SW 1271 (cell line): Measurements from ENCODE around the gene ERCC6L2.

Experiments
- DNase-seq, 2 experiments: peaks; one replicate each; lab custom pipeline; 2025; lab: John Stamatoyannopoulos, UW

ERCC6L2 gene

DNA sequence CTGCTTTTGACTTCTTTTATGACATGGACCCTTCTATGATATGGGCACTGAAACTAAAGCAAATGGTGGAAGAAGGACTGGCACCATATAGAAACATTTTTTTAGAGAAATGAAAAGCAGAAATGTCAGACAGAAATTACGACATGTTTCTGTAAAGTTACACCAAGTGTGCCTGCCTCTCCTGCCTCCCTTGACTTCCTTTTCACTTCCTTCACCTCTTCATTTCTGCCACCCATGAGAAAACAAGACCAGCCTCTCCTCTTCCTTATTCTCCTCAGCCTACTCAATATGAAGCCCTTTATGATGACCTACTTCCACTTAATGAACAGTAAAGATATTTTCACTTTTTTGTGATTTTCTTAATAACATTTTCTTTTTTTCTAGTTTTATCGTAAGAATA, 44.5 kb downstream of the ERCC6L2 start:
- DNase-seq: no peak

DNA sequence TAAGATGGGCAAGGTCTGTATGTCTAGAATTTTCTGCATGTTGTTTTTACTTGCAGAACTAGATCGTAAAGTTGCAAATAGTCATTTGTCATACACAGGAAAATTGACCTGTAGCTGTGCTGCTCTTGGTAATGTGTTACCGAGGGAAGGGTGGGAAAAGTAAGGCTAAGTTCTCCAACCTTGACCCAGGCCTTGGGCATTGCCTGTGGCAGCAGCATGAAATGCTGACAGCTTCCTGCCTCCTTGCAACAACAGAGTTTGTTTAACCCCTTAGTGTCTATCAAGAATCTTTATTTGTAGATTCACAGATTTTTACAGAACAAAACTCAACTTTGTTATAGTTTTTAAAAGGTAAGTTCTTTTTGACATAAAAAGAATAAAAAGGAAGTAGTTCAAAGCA, 48.3 kb downstream of the ERCC6L2 start:
- no peak for DNase-seq

DNA sequence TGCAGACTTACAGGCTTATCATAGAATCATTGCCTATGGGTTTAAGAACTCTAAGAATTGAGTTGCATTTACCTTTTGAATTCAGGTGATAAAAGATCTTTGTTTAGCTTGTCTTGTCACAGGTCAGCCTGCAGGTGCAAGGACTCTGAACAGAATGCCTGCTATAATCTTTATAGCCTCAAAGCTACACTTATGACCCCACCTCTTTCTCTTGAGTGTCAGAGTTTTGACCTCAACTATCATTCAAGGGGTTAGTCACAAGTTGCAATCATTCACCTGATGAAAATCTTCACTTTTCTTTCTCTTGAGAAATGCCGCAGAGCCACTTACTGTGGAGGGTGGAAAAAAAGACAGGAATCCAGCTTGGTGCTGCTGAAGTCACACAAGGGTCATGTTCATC, 49.5 kb downstream of the ERCC6L2 start:
- DNase-seq: no peak

DNA sequence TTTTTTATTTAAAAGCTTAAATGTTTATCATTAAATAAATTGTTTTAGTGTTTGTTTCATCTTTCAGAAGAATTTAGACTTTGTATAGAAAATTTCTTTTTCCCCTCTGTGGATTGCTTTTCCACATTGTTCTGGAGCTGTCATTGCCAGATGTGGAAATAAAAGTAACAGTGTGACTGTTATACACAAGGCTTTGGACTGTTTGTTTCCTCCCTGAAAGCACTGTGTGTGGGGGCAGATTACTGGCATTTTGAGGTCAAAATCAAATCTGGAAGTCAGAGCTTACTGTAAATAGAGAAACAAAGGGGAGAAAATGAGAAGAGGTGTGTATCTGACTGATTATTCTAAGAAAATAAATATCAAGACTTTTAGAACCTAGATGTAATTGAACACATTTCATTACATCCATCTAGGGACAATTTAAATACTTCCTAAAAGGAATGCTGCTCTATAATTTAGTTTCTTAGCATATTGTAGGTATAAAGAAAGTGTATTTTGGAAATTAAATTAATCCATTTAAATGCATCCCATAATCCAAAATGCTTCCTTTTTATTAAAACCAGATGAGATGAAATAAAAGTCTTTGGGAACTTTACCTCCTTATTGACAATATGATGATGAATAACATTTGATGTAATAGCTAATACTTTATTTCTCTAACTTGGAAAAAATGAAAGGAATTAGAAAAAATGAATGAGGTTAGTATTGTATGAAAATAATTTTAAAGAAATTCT, 51.9 kb downstream of the ERCC6L2 start:
- DNase-seq: no peak

DNA sequence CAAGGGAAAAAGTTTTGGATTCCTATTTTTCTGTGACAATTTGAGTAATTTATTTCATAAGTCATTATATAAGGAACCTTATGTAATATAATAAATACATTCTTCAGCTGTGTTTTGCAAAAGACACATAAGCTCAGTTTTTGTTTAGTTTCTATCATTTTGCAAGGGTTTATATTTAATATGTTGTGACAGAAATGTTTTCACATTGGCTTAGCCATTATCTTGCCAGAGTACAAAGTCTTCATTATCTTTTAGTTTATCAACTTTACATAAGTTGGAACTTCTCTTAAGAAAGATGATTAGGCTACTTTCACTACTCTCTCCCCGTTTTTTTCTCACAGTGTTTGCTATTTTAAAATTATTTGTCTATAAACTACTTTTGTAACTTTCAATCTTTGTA, 54.8 kb downstream of the ERCC6L2 start:
- no peak for DNase-seq

DNA sequence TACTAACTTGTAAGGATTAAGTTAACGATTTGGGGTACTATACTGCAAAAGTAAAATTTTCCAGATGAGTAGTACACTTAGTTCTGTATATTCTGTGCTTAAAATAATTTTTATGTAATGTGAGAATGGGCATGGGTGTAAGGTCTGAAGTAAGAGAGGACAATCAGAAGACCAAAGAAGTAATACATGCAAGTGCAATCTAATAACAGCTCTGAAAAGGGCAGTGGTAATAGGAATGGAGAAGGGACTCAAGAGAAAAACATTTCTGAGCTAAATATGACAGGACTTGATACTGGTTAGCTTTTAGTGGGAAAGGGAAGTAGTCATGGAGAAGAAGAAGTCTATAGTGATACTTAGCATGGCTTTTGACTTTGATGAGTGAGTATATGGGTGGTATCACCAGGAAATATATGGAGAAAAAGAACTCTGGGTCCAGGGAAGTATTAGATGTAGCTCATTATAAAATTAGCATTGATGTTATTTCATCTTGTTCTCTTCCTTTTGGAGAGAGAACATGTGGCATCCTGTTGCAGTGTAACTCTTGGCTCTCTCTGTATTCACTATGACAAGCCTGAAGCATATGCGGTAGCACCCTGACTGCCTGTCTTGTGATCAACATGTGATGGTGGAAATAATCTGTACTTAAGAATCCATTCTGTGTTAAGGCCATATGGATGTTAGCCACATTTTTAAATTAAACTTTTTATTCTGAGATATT, 60.5 kb downstream of the ERCC6L2 start:
- DNase-seq: no peak

DNA sequence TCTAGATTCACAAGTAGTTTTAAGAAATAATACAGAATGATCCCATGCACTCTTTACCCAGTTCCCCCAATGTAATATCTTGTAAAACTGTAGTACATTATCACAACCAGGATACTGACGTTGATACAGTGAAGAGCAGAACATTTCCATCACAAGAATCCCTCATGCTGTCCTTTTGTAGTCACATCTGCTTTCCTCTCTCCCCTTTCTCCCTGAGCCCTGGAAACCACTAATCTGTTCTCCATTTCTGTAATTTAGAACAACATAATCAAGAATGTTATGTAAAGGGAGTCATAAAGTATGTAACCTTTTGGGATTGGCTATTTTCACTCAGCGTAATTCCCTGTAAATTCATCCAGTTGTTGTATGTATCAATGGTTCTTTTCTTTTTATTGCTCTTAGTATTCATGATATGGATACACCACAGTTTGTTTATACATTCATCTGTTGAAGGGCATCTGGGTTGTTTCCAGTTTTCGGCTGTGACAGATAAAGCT, 61.1 kb downstream of the ERCC6L2 start:
- DNase-seq: no peak

DNA sequence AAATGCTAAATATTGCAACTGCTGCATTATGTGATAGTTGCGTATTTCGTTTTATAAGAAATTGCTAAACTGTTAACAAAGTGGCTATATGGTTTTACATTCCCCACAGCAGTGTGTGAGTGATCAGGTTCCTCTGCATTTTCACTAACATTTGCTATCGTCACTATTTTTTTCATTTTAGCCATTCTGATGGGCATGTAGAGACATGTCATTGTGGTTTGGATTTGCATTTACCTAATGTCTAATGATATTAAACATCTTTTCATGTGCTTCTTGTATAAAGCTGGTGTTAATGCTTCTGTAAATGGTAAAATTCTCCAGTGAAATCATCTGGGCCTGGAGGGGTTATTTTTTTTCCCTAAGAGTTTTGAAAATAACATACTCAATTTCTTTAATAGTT, 61.6 kb downstream of the ERCC6L2 start:
- no peak for DNase-seq

DNA sequence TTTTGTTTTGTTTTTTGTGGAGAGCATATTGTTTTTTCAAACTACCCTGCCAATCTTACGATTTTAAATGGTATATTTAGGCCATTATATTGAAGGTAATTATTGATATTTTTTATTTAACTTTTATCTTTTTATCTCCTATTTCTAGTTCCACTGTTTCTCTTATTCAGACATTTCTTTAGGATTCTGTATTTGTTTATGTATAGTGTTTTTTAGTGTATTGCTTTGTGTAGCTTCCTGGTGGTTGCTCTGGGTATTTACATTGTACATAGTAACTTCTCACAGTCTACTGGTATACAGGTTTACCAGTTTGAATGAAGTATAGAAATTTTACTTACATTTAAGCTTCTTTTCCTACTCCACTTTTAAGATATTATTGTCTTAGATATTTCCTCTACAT, 63.2 kb downstream of the ERCC6L2 start:
- no peak for DNase-seq

DNA sequence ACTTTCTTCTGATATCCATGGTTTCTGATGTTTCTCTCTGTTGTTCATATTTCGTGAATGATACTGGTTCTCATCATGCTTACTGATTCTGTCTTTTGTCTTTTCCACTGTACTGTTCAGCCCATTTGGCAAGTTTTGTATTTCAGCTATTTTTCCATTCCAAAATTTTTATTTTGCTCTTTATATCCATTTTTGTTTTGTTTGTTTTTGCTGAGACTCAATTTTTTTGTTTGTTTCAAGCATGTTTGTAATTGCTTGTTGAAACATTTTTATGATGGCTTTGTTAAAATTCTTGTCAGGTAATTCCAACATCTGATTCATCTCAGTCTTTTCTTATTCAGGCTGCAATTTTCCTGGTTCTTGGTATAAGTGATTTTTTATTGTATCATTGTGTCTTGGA, 64.0 kb downstream of the ERCC6L2 start:
- DNase-seq: no peak

DNA sequence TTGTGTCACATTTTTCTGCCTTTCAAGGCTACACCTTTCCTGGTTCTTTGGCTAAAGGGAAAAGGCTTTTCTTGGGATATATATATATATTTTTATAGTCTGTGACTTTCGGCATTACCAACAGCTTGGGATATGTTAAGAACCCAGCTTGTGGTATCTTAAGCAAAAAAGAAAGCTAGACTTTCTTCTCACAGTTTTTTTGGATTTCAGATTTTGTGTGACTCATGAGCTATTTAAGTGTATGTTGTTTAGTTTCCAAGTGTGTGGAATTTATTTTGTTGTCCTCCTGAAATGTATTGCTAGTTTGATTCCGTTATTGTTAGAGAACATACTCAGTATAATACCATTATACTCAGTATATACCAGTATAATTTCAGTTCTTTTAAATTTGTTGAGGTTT, 64.8 kb downstream of the ERCC6L2 start:
- no peak for DNase-seq

DNA sequence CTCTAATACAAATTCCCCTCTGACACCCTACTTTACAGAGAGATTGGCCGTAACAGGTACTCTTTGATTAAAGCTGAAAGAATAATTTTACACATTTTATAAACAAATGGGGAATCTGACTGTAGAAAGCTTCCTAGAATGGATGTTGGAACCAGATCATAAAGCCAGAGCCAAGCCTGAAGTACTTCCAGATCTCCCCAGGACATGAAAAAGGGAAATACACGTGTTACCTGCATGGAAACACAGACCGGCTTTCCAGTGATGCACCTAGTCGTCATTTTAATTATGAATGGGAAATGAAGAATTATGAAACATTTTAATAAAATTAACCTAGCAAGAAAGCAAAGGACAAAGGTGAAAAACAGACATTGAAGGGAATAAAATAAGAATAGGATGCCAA, 66.5 kb downstream of the ERCC6L2 start:
- DNase-seq: no peak

DNA sequence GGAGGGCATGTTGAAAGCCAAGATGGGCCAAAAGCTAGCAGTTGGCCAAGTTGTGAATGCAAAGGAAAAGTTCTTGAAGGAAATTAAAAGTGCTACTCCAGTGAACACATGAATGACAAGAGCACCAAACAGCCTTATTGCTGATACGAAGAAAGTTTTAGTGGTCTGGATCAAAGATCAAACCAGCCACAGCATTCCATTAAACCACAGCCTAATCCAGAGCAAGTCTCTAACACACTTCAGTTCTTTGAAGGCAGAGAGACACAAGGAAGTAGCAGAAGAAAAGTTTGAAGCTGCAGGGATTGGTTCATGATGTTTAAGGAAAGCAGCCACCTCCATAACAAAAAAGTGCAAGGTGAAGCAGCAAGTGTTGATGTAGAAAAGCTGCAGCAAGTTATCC, 71.6 kb downstream of the ERCC6L2 start:
- no peak for DNase-seq

DNA sequence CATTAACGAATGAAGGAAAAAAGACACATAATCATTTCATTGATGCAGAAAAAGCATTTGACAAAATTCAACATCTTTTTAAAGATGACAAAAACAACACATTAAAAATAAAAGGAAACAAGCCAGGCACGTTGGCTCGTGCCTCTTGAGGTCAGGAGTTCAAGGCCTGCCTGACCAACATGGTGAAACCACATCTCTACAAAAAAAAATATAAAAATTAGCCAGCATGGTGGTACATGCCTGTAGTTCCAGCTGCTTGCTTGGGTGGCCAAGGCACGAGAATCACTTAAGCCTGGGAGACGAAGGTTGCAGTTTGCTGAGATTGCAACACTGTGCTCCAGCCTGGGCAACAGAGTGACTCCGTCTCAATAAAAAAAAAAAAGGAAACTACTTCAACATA, 77.0 kb downstream of the ERCC6L2 start:
- no peak for DNase-seq

DNA sequence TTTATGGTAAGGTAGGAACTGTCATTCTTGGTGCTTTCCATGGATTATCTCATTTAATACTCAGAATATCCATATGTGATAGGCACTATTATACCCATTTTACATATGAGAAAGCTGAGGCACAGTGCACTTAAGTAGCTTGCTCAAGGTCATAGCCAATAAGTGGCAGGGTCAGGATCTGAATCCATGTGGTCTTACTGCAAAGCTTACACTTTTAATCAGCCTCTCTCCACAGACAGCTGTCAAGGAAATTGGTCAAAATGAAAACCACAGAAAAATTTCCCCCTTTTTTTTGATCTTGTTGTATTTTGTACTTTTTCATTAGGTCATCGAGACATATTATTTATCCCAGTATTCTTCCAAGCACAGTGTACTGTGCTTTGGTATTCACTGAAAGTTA, 78.5 kb downstream of the ERCC6L2 start:
- no peak for DNase-seq

DNA sequence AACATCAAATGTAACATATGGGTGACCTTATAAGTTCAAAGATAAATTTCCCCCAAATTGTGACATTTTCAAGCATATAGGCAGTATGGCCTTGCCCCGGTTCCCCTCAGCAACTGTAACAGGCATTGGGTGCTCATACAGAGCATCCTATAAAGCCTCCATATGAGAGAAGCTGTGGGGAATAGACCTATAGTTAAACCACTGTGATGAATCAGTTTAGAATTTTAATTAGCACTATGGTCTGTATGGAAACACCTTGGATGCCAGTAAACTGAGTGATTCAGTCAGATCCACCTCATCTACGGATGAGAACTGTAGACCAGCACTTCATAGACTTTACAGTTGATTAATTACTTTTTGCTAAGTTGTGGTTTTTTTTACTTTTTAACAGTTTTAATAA, 79.4 kb downstream of the ERCC6L2 start:
- no peak for DNase-seq

DNA sequence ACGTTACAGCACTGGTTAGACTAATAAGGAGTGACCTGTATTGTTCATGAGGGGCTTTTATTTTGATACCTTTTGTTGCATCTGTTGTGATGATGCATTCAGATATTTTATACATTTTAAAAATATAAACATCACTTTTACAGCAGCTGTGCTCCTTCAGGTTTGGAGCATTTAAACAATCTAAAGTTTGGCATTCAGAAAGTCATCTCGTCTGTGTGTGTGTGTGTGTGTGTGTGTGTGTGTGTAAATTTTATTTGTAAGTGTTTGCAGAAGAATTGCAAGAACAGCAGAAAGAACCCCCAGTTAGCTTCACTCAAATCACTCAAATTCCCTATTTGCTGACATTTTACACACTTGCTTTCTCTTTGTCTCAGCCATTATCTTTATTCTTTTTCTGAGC, 87.4 kb downstream of the ERCC6L2 start:
- DNase-seq: no peak

DNA sequence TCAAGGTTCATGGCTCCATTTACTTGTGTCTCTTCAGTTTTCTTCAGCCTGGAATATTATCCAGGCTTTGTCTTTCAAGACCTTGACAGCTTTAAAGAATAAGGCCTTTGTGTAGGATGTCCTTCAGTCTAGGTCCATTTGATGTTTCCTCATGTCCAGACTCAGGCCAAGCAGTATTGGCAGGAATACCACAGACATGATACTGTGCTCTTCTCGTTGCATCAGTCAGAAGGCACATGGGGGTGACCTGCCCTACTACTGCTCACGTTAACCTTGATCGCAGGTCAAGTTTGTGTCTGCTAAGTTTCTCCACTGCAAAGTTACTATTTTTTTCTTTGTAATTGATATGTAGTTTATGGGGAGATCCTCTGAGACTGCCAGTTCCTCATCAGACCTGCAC, 88.2 kb downstream of the ERCC6L2 start:
- no peak for DNase-seq

DNA sequence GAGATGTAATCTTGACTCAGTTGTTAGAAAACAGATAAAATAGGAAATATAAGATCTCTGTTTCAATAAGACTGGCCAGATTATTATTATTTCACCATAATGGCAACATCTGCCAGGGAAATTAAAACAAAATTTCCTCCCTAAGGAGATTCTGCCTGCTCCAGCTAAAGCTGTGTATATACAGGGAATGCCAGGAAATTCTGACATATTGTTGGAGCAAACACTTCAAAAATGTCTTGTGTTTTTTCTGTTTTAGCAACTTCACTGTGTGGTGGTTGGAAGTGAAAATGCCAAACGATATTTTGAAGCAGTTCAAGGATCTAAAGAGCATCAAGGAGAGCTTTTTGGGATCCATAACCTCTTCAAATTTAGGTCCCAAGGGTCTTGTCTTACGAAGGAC, 90.8 kb downstream of the ERCC6L2 start:
- DNase-seq: no peak

DNA sequence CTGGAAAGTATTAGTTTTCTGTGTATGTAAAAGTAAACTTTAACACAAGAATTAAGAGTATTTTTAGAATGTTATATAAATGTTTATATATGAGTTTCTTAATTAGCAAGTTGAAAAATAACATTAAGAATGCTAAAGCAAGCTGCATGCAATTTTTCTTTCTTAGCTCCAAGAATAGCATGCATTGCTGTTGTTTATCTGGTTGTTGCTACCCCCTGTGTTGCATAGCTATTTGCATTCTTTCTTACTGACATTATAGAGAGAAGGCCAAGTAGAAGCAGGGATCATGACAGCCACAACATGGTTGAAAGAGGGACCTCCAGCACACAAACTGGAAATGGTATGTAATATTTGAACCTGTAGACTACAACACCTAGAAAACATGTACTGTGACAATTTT, 94.8 kb downstream of the ERCC6L2 start:
- no peak for DNase-seq

DNA sequence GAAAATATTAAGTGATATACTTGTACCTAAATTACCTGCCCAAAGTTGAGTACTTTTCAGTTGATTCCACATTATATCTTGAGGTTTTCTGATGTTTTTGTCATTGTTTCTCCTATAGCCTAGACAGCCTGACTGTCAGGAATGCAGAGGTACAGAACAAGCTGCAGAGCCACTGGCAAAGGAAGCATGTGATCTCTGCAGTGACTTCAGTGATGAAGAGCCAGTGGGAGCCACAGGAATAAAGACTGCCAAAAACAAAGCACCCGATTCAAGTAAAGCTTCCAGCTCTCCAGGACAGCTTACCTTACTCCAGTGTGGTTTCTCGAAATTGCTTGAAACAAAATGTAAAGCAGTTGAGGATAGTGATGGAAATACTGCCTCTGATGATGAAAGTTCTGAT, 96.3 kb downstream of the ERCC6L2 start:
- DNase-seq: no peak

DNA sequence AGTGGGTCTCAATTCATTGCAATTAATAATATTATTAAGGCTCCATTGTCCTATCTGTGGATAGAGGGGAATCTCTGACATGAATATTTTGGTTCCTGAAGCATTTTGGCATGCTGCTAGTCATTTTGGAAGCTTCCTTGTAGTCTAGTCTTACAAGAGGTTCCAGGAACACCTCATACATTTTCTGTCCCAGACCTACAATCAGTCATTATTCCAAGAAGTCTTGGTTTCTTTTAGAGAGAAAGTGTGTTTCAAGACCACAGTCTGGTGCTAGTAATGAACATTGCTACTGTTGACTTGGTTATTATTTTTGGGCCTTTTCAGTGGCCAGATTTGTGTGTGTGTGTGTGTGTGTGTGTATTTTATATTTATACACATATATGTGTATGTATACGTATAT, 98.9 kb downstream of the ERCC6L2 start:
- no peak for DNase-seq

DNA sequence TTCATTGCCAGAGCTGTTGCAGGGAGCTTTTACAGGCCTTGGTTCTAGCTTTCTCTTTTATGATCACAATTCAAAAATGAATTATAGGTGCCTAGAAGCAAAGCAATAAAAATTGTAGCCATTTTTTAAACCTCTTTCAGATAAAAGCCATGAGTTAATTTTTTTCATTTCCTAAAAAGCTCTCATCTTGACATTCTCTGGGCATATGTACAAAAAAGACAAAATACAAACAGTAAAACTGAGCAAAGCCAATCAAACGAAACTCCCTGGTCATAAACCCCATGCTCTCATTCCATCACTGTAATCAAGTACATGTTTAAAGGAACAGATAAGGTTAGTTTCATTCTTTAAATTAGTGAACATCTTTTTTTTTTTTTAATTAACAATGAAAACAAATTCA, 101.9 kb downstream of the ERCC6L2 start:
- no peak for DNase-seq

DNA sequence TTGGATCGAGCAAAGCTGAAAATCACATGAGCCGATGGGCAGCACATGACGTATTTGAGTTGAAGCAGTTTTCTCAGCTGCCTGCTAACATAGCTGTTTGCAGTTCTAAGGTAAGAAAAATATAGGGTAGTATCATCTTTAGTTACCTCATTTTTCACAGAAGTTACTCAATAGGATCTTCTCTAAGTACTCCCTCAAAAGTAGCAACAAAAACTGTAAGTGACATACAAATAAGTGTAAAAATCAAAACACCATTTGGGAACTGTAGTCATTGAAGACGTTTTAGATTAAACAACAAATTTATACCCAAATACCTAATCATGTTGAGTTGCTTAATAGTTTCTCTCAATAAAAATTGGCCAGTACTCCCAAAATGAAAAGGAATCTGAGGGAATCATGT, 102.6 kb downstream of the ERCC6L2 start:
- DNase-seq: no peak
